Fibroblast of lung (primary cell): Measurements from ENCODE around the gene KIAA1755. TPM values are rescaled to one million over a fixed set of nuclear protein-coding genes. Genes with fewer than 3 reads are reported as not detected.

Source experiments
- DNase-seq, 2 donors: peaks; one replicate each; pipeline versions ENCODE4 v3.0.0 to v3.0.0-alpha.2; 2010; ENCODE audit warnings: low read depth in 2 of 2
- H2AFZ ChIP-seq: 2 replicates; pipeline ENCODE4 v1.5.1; 2012; ENCODE audit warnings: low read length, control low read depth, inconsistent platforms
- H3K27ac ChIP-seq: 2 replicates; pipeline ENCODE4 v1.5.1; 2011; ENCODE audit warnings: low read length, control low read depth; ENCODE audit not compliant: insufficient read depth
- H3K27me3 ChIP-seq: 2 replicates; pipeline ENCODE4 v1.5.1; 2011; ENCODE audit warnings: mild to moderate bottlenecking, low read length; ENCODE audit not compliant: control insufficient read depth, insufficient read depth
- H3K36me3 ChIP-seq: 2 replicates; pipeline ENCODE4 v1.5.1; 2011; ENCODE audit warnings: low read length; ENCODE audit not compliant: control insufficient read depth, insufficient read depth
- H3K4me1 ChIP-seq: 2 replicates; pipeline ENCODE4 v1.5.1; 2011; ENCODE audit warnings: low read length; ENCODE audit not compliant: control insufficient read depth, insufficient read depth; ENCODE audit errors: extremely low read depth
- H3K4me2 ChIP-seq: 2 replicates; pipeline ENCODE4 v1.5.1; 2011; ENCODE audit warnings: low read length, control low read depth; ENCODE audit not compliant: insufficient read depth; ENCODE audit errors: extremely low read depth
- H3K4me3 ChIP-seq, 4 experiments: fragments of 200-600 bp in 1 of 4; sonication (generic) in 1 of 4; replicated peaks in 1 of 4; 2 replicates each; pipeline ENCODE4 v1.5.1; 2011 to 2016; ENCODE audit warnings: low read length in 4 of 4, low read depth in 3 of 4, mild to moderate bottlenecking in 3 of 4, control low read depth in 2 of 4, inconsistent platforms in 1 of 4, mixed read lengths in 1 of 4; ENCODE audit not compliant: insufficient read depth in 1 of 4; ENCODE audit errors: control extremely low read depth in 1 of 4
- H3K79me2 ChIP-seq: 2 replicates; pipeline ENCODE4 v1.5.1; 2012; ENCODE audit warnings: mild to moderate bottlenecking, low read length, inconsistent platforms; ENCODE audit not compliant: control insufficient read depth, insufficient read depth
- H3K9ac ChIP-seq: 2 replicates; pipeline ENCODE4 v1.5.1; 2011; ENCODE audit warnings: mild to moderate bottlenecking, low read length, control low read depth; ENCODE audit not compliant: insufficient read depth
- H3K9me3 ChIP-seq: 2 replicates; pipeline ENCODE4 v1.5.1; 2012; ENCODE audit warnings: low read depth, low read length; ENCODE audit not compliant: control insufficient read depth, insufficient read depth
- H4K20me1 ChIP-seq: 2 replicates; pipeline ENCODE4 v1.5.1; 2011; ENCODE audit warnings: low read length; ENCODE audit not compliant: control insufficient read depth, insufficient read depth; ENCODE audit errors: extremely low read depth
- EZH2 ChIP-seq: IDR thresholded peaks from 2 replicates; pipeline ENCODE4 v1.5.1; 2012; ENCODE audit warnings: low read length, control low read depth, mild to moderate bottlenecking; ENCODE audit errors: missing control alignments
- polyA plus RNA-seq, 2 donors: library from polyadenylated mRNA; depleted of rRNA in 1 of 2; stranded (reverse) in 1 of 2; unstranded in 1 of 2; fragments of >200 nt; gene quantifications; 2 replicates each; pipeline ENCODE4 v1.2.1, GENCODE V29; 2011 to 2012; ENCODE audit warnings: missing spikeins in 1 of 2
- total RNA-seq: library from RNA; depleted of rRNA; stranded (reverse); fragments of >200 nt; gene quantifications from 2 replicates; pipeline ENCODE4 v1.2.1, GENCODE V29; 2014
- TF ChIP-seq, protein P1 (sequence below), 2 donors: IDR thresholded peaks in 1 of 2; conservative IDR thresholded peaks in 1 of 2; 1 replicate in 1 of 2; 2 replicates in 1 of 2; pipeline ENCODE4 v1.5.1; 2011 to 2012; ENCODE audit warnings: low read length in 2 of 2, control low read depth in 1 of 2, inconsistent platforms in 1 of 2, low read depth in 1 of 2, mild to moderate bottlenecking in 1 of 2

The KIAA1755 gene
- total and polyA plus RNA-seq, 2 donors (not counting 1 experiment from before 2014, with no cell fraction given): 0.60 to 2.8 TPM

DNA sequence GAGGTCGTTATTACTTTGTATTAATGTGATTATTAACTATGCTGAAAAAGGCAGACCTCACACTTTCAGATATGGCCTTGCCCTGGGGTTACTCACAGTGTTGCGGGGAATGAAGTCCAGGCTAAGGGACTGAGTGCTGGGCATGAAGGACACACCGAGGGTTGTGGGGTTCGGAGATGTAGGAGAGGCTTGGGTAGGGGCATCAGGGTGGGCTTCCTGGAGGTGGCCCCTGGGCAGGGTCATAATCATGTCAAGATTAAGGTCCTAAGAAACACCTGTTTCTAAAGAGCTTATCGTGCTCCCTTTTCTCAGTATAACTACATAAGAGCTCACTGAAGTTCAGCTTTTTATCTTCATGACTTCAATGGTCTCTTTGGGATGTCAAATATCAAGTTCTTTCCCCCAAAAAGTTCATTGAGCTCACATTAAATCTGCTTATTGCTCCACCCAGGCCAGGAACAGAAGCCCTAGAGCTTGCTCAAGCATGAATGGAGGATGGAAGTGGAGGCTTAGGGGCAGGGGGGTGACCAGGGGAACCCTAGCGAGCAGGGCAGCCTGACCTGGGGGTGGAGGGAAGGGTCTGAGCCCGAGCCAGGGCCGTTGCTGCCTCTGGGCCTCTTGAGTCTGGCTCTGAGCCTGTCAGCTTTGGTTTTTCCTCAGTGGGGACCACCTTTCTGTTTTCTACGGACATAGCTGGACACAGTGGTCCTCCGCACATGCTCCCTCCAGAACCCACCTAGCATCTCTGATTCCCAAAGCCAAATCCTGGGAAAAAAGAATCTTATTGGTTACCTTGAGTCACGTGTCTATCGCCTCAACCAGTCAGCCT is 58.2 kb downstream of the KIAA1755 start:
- Histone ChIP-seq H3K27ac (no peak overlapping the region), H3K9ac (no peak overlapping the region), H3K79me2 (no peaks in the 10 kb centered on the region), H3K4me2 (no peak overlapping the region), H2AFZ (no peak overlapping the region), H3K4me3 (no peak overlapping the region), H3K4me1 (peaks cover 23% of the 10 kb centered on the region), H3K9me3 (no peaks in the 10 kb centered on the region), H3K36me3 (no peaks in the 10 kb centered on the region), H3K27me3 (no peaks in the 10 kb centered on the region), H4K20me1 (no peaks in the 10 kb centered on the region)
- no peak for TF ChIP-seq EZH2
- TF ChIP-seq, protein P1, sequence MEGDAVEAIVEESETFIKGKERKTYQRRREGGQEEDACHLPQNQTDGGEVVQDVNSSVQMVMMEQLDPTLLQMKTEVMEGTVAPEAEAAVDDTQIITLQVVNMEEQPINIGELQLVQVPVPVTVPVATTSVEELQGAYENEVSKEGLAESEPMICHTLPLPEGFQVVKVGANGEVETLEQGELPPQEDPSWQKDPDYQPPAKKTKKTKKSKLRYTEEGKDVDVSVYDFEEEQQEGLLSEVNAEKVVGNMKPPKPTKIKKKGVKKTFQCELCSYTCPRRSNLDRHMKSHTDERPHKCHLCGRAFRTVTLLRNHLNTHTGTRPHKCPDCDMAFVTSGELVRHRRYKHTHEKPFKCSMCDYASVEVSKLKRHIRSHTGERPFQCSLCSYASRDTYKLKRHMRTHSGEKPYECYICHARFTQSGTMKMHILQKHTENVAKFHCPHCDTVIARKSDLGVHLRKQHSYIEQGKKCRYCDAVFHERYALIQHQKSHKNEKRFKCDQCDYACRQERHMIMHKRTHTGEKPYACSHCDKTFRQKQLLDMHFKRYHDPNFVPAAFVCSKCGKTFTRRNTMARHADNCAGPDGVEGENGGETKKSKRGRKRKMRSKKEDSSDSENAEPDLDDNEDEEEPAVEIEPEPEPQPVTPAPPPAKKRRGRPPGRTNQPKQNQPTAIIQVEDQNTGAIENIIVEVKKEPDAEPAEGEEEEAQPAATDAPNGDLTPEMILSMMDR (conservative IDR thresholded peaks at IDR 0.05 in 1 of 2, IDR thresholded peaks at IDR 0.05 in 1 of 2; ENCODE audit: low read depth in 1 of 2, low read length in 2 of 2): no peak
- no peak for DNase-seq

- Histone ChIP-seq H3K27ac (no peak overlapping the region), H3K79me2 (no peaks in the 10 kb centered on the region), H4K20me1 (no peaks in the 10 kb centered on the region), H3K4me3 (no peak overlapping the region), H2AFZ (no peak overlapping the region), H3K9me3 (no peaks in the 10 kb centered on the region), H3K4me1 (peaks cover 27% of the 10 kb centered on the region), H3K27me3 (no peaks in the 10 kb centered on the region), H3K4me2 (no peak overlapping the region), H3K36me3 (no peaks in the 10 kb centered on the region), H3K9ac (no peak overlapping the region)
- DNase-seq: peak; percentile 66 to 84
- no peak for TF ChIP-seq EZH2
- TF ChIP-seq, protein P1 (conservative IDR thresholded peaks at IDR 0.05 in 1 of 2, IDR thresholded peaks at IDR 0.05 in 1 of 2; ENCODE audit: low read depth in 1 of 2, low read length in 2 of 2): no peak
These were observed 59.2 kb downstream of the KIAA1755 start for GRCh38 chr20:38201356-38201755.

GRCh38 chr20:38200646-38201045 is 59.9 kb downstream of the KIAA1755 start:
- no peaks in the 10 kb centered on the region for H3K79me2 ChIP-seq
- no peaks in the 10 kb centered on the region for H3K27me3 ChIP-seq
- H3K4me2 ChIP-seq: no peak overlapping the region
- DNase-seq: no peak
- no peak overlapping the region for H3K4me3 ChIP-seq
- no peaks in the 10 kb centered on the region for H3K36me3 ChIP-seq
- H3K4me1 ChIP-seq: peaks cover 31% of the 10 kb centered on the region
- TF ChIP-seq, protein P1 (conservative IDR thresholded peaks at IDR 0.05 in 1 of 2, IDR thresholded peaks at IDR 0.05 in 1 of 2; ENCODE audit: low read depth in 1 of 2, low read length in 2 of 2): no peak
- no peak for TF ChIP-seq EZH2
- H3K9ac ChIP-seq: no peak overlapping the region
- no peak overlapping the region for H3K27ac ChIP-seq
- no peaks in the 10 kb centered on the region for H4K20me1 ChIP-seq
- no peaks in the 10 kb centered on the region for H3K9me3 ChIP-seq
- no peak overlapping the region for H2AFZ ChIP-seq
